Spinal cord (tissue), 10 donors: ENCODE data around the gene GEMIN5. TPM values are rescaled to one million over a fixed set of nuclear protein-coding genes. Genes with fewer than 3 reads are reported as not detected.
"Not testable (repeated sequence)": the region's sequence is repeated elsewhere in the genome, so short reads cannot be mapped to it uniquely, and the experiment has no call there.

ENCODE experiments used
- DNase-seq, 6 donors: peaks; one replicate each; pipeline versions ENCODE4 v3.0.0 to v3.0.0-alpha.2; 2013 to 2015; ENCODE audit warnings: low spot score in 6 of 6, low read depth in 4 of 6
- H3K27ac ChIP-seq: one replicate; pipeline ENCODE4 v1.5.1; 2013; ENCODE audit warnings: low read depth, low read length, control low read depth
- H3K27me3 ChIP-seq: one replicate; pipeline ENCODE4 v1.6.1; 2013; ENCODE audit warnings: low read length; ENCODE audit not compliant: control insufficient read depth, insufficient read depth
- H3K36me3 ChIP-seq: one replicate; pipeline ENCODE4 v1.6.1; 2013; ENCODE audit warnings: low read length; ENCODE audit not compliant: control insufficient read depth, insufficient read depth
- H3K4me1 ChIP-seq: one replicate; pipeline ENCODE4 v1.6.1; 2013; ENCODE audit warnings: low read length; ENCODE audit not compliant: control insufficient read depth, insufficient read depth
- H3K4me3 ChIP-seq: one replicate; pipeline ENCODE4 v1.5.1; 2013; ENCODE audit warnings: low read depth, low read length, control low read depth
- H3K9me3 ChIP-seq: one replicate; pipeline ENCODE4 v1.6.1; 2013; ENCODE audit warnings: low read length; ENCODE audit not compliant: control insufficient read depth, insufficient read depth
- WGBS: methylation state at CpG from one replicate; pipeline ENCODE4 v1.1.5; 2013; ENCODE audit warnings: missing lambda C conversion rate; ENCODE audit not compliant: insufficient coverage; 5-methylcytosine and 5-hydroxymethylcytosine counted together
- polyA plus RNA-seq, 2 donors: library from polyadenylated mRNA; unstranded; fragments of 120-200 nt; gene quantifications; one replicate each; pipeline ENCODE4 v1.2.1, GENCODE V29; 2013; ENCODE audit not compliant: insufficient read length in 2 of 2
- total RNA-seq, 2 donors: library from RNA; depleted of rRNA in 1 of 2; stranded (reverse); fragments of 120-200 nt in 1 of 2; fragments of >200 nt in 1 of 2; gene quantifications; one replicate each; pipeline versions ENCODE4 v1.2.3 to v1.2.4, GENCODE V29; 2013 to 2014
- donor health status: healthy.

The GEMIN5 gene
- total and polyA plus RNA-seq, 4 donors, result 14.8 to 21.8 (median 18.3) TPM

DNA sequence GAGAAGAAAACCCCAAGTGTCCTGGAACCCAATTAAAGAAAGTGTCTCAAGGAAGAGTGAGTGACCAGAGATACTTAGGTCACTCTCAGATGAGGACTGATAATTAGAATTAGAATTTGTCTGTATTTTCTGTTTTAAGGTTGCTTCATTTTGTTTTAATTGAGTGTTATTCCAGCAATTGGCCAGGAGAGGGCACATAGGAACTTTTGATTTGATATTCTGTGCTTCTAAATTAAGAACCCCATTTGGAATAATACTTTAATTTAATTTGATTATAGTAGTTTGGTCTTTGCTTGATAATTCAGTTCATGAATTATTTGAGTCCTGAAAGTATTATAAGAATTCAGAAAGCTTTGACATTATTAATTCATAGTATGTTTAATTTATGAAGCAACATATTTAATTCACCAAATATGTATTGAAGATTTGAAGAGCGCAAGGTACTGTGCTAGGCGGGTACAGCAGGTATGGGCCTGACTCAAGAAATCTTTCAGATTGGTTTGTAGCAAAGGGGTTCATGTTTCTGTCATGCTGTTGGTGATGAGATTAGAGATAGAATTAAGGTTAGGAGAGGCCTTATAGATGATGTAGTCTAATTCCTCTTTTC, 7.8 kb upstream of the GEMIN5 start:
- DNase-seq, result peak in 2 of 6 donors; percentile 37 to 76
- Histone ChIP-seq H3K27me3 (no peaks in the 10 kb centered on the region), H3K9me3 (no peaks in the 10 kb centered on the region), H3K4me3 (no peak overlapping the region), H3K27ac (no peak overlapping the region), H3K36me3 (peaks cover 2% of the 10 kb centered on the region), H3K4me1 (peaks cover 6% of the 10 kb centered on the region)
- WGBS, result 100% methylated on average over 2 of the region's 2 CpGs

DNA sequence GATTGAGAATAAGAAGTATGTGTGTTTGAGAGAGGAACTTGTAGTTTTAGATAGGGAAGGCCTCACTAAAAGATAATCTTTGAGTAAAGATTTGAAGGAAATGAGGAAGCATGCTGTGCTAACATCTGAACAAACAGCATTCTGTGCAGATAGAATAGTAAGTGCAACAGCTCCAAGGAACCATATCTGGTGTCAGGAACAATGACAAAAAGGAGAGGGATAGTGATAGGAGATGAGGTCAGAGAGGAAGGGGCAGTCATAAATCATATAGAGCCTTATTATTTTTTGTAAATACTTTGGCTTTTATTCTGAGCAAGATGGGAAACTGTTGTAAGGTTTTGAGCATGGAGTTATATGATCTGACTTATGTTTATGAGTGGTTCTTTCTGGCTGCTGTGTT, 6.7 kb upstream of the GEMIN5 start:
- H3K9me3 ChIP-seq, result no peaks in the 10 kb centered on the region
- H3K4me1 ChIP-seq, result peaks cover 12% of the 10 kb centered on the region
- H3K4me3 ChIP-seq, result no peak overlapping the region
- peaks cover 2% of the 10 kb centered on the region for H3K36me3 ChIP-seq
- DNase-seq, result peak in 1 of 6 donors; percentile 9
- H3K27me3 ChIP-seq, result no peaks in the 10 kb centered on the region
- no peak overlapping the region for H3K27ac ChIP-seq

DNA sequence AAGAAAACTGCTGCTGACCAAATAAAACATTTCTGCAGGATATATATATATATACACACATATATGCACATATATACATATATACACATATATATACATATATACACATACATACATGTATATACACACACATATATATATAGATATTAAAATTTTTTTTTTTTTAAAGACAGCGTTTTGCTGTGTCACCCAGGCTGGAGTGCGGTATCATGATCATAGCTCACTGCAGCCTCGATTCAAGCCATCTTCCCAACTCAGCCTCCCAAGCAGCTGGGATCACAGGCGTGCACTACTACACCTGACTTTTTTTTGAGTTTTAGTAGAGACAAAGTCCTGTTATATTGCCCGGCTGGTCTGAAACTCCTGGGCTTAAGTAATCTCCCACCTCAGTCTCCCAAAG, 5.5 kb upstream of the GEMIN5 start:
- Histone ChIP-seq H3K4me3 (no peak overlapping the region), H3K4me1 (peaks cover 12% of the 10 kb centered on the region), H3K27ac (no peak overlapping the region), H3K9me3 (no peaks in the 10 kb centered on the region), H3K36me3 (peaks cover 2% of the 10 kb centered on the region), H3K27me3 (no peaks in the 10 kb centered on the region)
- 80% methylated on average over 1 of the region's 5 CpGs for WGBS
- no peak for DNase-seq

- DNase-seq, result peak; percentile 87 to 98 (median 90)
- Histone ChIP-seq H3K4me1 (peaks cover 22% of the 10 kb centered on the region), H3K36me3 (peaks cover 2% of the 10 kb centered on the region), H3K9me3 (no peaks in the 10 kb centered on the region), H3K27me3 (no peaks in the 10 kb centered on the region), H3K4me3 (peak within 1 kb of the TSS; percentile 68), H3K27ac (peak within 1 kb of the TSS; percentile 79)
- 0% methylated on average over 31 of the region's 40 CpGs for WGBS
These were observed 3.0 kb upstream of the GEMIN5 start, which contains the start of gene MRPL22 for GRCh38 chr5:154940772-154941620. Gene MRPL22 (plus strand): TSS chr5:154941073. CDS start chr5:154941111, 38 bp downstream.

- peak overlapping the region; percentile 79 for H3K27ac ChIP-seq
These were observed 2.4 kb upstream of the GEMIN5 start for GRCh38 chr5:154940375-154940771.

DNA sequence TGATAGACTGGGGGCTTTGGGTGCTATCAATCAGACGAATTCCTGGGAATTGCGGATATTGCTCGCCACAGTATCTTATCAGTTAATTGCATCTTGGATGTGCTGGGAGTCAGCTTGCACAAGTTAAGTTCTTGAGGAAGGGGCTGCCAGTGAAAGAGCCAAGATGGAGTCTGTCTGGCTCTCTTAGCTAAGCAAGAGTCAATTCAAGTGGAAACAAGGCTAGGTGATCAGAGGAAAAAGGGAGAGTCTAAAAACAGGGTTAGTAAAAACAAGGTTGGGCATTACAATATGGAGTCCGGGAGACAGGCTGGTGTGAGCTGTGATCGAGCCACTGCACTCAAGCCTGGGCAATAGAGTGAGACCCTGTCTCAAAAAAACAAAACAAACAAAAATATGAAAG, 1.4 kb upstream of the GEMIN5 start:
- not testable (repeated sequence) for H3K36me3 ChIP-seq, H3K27me3 ChIP-seq, H3K27ac ChIP-seq, DNase-seq, H3K9me3 ChIP-seq, H3K4me3 ChIP-seq
- H3K4me1 ChIP-seq, result peaks cover 22% of the 10 kb centered on the region
- 98% methylated on average over 4 of the region's 5 CpGs for WGBS

More at GRCh38 chr5:154940375-154940771, 2.4 kb upstream of the GEMIN5 start:
- H3K27me3 ChIP-seq, result no peaks in the 10 kb centered on the region
- peaks cover 2% of the 10 kb centered on the region for H3K36me3 ChIP-seq
- peak overlapping the region; percentile 68 for H3K4me3 ChIP-seq
- DNase-seq, result peak in 1 of 6 donors; percentile 2
- H3K9me3 ChIP-seq, result no peaks in the 10 kb centered on the region
- WGBS, result no CpG with 5 or more reads among the region's 9 CpGs
- peaks cover 22% of the 10 kb centered on the region for H3K4me1 ChIP-seq

- peak overlapping the region; percentile 89 for H3K4me3 ChIP-seq
- H3K9me3 ChIP-seq, result no peaks in the 10 kb centered on the region
- H3K27me3 ChIP-seq, result no peaks in the 10 kb centered on the region
- peaks cover 20% of the 10 kb centered on the region for H3K4me1 ChIP-seq
- DNase-seq, result peak in 1 of 6 donors; percentile 3
- WGBS, result 0% methylated on average over 7 of the region's 11 CpGs
- peaks cover 7% of the 10 kb centered on the region for H3K36me3 ChIP-seq
- peak overlapping the region; percentile 76 for H3K27ac ChIP-seq
These were observed 759 bp downstream of the GEMIN5 start for GRCh38 chr5:154937186-154937717.

DNA sequence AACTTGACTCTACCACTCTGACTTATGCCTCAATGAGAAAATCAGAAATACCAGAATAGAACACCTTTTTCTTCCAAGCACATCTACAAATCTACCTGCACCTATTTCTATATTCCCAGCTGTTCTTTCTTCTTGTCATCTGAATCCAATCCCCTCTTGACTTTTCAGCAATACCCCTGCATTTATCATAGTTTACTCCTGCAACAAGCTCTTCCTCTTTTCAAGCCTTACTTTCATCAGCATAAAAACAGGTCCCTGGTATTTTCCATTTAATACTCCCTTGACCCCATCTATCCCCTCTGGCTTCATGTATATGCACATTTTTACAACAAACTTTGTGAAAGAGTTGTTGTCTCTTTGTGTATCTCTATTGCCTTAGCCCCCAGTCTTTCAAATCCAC, 3.1 kb downstream of the GEMIN5 start:
- Histone ChIP-seq H3K36me3 (peaks cover 17% of the 10 kb centered on the region), H3K9me3 (no peaks in the 10 kb centered on the region), H3K4me1 (peaks cover 13% of the 10 kb centered on the region), H3K27me3 (no peaks in the 10 kb centered on the region), H3K27ac (no peak overlapping the region), H3K4me3 (no peak overlapping the region)
- no peak for DNase-seq

DNA sequence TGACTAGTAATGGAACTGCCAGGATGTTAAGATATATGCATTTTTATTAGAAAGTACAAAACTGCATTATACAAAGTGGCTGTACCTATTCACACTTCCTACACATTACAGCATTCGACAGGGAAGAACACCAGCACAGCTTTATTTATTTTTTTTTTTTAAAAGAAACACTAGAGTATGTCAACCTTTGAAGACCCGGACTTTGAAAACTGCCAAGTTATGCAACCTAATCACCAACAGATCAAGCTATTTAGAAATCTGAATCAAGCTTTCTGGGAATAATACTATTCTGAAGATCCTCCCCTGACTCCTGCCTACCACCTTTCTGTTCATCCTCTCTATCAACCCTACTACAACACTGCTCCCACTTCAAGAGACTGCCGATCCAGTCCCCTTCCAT, 4.5 kb downstream of the GEMIN5 start:
- Histone ChIP-seq H3K27ac (no peak overlapping the region), H3K9me3 (no peaks in the 10 kb centered on the region), H3K4me1 (peaks cover 13% of the 10 kb centered on the region), H3K4me3 (no peak overlapping the region), H3K27me3 (no peaks in the 10 kb centered on the region), H3K36me3 (peaks cover 21% of the 10 kb centered on the region)
- no peak for DNase-seq
- 100% methylated on average over 2 of the region's 3 CpGs for WGBS
